Measurements from ENCODE around the gene AHCTF1. TPM values are rescaled to one million over a fixed set of nuclear protein-coding genes. Genes with fewer than 3 reads are reported as not detected.

Gene AHCTF1
- total RNA-seq, 1 experiment from 2014 or later = 44.1 TPM

GRCh38 chr1:246798606-246799496, 132.9 kb downstream of the AHCTF1 start:
- no peak for DNase-seq (ENCODE audit: low read depth)

- DNase-seq (ENCODE audit: low read depth) = no peak
These were observed 133.6 kb downstream of the AHCTF1 start for GRCh38 chr1:246798107-246798506.

- no peak for DNase-seq (ENCODE audit: low read depth)
These were observed 134.2 kb downstream of the AHCTF1 start for GRCh38 chr1:246797597-246797996.

- no peak for DNase-seq (ENCODE audit: low read depth)
These were observed 134.6 kb downstream of the AHCTF1 start for GRCh38 chr1:246797157-246797556.

GRCh38 chr1:246795906-246796694, 135.6 kb downstream of the AHCTF1 start:
- DNase-seq (ENCODE audit: low read depth) = no peak

GRCh38 chr1:246794828-246795671, 136.7 kb downstream of the AHCTF1 start:
- DNase-seq (ENCODE audit: low read depth) = peak; percentile 76

GRCh38 chr1:246794048-246794827, 137.5 kb downstream of the AHCTF1 start:
- DNase-seq (ENCODE audit: low read depth) = peak; percentile 17

- no peak for DNase-seq (ENCODE audit: low read depth)
These were observed 138.3 kb downstream of the AHCTF1 start for GRCh38 chr1:246793356-246793896.

GRCh38 chr1:246792603-246793002, 139.1 kb downstream of the AHCTF1 start:
- DNase-seq (ENCODE audit: low read depth) = no peak

GRCh38 chr1:246791303-246791918, 140.3 kb downstream of the AHCTF1 start:
- no peak for DNase-seq (ENCODE audit: low read depth)

- DNase-seq (ENCODE audit: low read depth) = no peak
These were observed 140.9 kb downstream of the AHCTF1 start for GRCh38 chr1:246790833-246791232.

- DNase-seq (ENCODE audit: low read depth) = no peak
These were observed 141.4 kb downstream of the AHCTF1 start for GRCh38 chr1:246790364-246790763.

- DNase-seq (ENCODE audit: low read depth) = no peak
These were observed 142.1 kb downstream of the AHCTF1 start for GRCh38 chr1:246789454-246790339.

Other genes starting within 250 kb of the AHCTF1 start
- gene SCCPDH, start 207.5 kb downstream of the AHCTF1 start, total RNA-seq (2014; rRNA removed; shearing (Covaris generic)) = 65.0 and 80.3 TPM in 2 replicates
- gene ZNF695, start 76.1 kb upstream of the AHCTF1 start, total RNA-seq (2014; rRNA removed; shearing (Covaris generic)) = 7.3 and 8.6 TPM in 2 replicates
- 7.3 and 10.0 TPM in 2 replicates for gene ZNF670, start 146.9 kb upstream of the AHCTF1 start, total RNA-seq (2014; rRNA removed; shearing (Covaris generic))
- 10.0 and 17.5 TPM in 2 replicates for gene ZNF669, start 172.4 kb upstream of the AHCTF1 start, total RNA-seq (2014; rRNA removed; shearing (Covaris generic))
- gene ZNF124, start 240.1 kb upstream of the AHCTF1 start, total RNA-seq (2014; rRNA removed; shearing (Covaris generic)) = 41.3 and 49.0 TPM in 2 replicates

Measured in Daoy (cell line).